Liver (tissue), 3 donors: ENCODE measurements around the gene HOXA4.

Experiments used
- RAD21 ChIP-seq, 2 donors: IDR thresholded peaks; 2 replicates each; pipeline ENCODE4 v1.6.1; 2016; ENCODE audit warnings: antibody characterized with exemption in 2 of 2, mild to moderate bottlenecking in 2 of 2
- YY1 ChIP-seq: IDR thresholded peaks from 2 replicates; pipeline ENCODE4 v1.6.1; 2016; ENCODE audit warnings: antibody characterized with exemption, mild to moderate bottlenecking
- TF ChIP-seq, protein P1 (sequence below): IDR thresholded peaks from 2 replicates; pipeline ENCODE4 v1.6.1; 2016; ENCODE audit warnings: antibody characterized with exemption
- TF ChIP-seq, protein P2 (sequence below): fragments of 150-350 bp; IDR thresholded peaks from 2 replicates; pipeline ENCODE4 v1.5.1; 2017; ENCODE audit warnings: improper control_type of control experiment, low read depth, low read length; ENCODE audit not compliant: missing input control
- donor health status: healthy.
- donor health status: healthy.

DNA sequence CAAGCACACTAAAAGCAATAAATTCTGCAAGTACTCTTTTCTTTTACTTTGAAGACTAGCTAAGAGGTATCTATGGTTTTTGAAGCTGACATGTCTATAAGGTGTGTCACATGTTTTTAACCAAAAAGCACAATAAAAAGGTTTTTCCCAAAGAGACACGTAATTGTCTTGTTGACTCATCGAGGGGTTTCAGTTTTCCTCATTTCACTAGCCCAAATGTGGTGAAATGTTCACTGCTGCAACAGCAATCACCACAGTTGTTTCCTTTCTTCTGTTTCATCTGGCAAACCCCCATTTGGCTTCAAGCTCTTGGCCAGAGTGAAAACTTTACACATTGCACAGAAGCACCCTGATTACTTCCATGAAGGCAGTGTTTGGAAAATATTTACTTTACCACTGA is 3.8 kb upstream of the HOXA4 start:
- TF ChIP-seq, protein P1, sequence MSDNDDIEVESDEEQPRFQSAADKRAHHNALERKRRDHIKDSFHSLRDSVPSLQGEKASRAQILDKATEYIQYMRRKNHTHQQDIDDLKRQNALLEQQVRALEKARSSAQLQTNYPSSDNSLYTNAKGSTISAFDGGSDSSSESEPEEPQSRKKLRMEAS: no peak
- TF ChIP-seq, protein P2, sequence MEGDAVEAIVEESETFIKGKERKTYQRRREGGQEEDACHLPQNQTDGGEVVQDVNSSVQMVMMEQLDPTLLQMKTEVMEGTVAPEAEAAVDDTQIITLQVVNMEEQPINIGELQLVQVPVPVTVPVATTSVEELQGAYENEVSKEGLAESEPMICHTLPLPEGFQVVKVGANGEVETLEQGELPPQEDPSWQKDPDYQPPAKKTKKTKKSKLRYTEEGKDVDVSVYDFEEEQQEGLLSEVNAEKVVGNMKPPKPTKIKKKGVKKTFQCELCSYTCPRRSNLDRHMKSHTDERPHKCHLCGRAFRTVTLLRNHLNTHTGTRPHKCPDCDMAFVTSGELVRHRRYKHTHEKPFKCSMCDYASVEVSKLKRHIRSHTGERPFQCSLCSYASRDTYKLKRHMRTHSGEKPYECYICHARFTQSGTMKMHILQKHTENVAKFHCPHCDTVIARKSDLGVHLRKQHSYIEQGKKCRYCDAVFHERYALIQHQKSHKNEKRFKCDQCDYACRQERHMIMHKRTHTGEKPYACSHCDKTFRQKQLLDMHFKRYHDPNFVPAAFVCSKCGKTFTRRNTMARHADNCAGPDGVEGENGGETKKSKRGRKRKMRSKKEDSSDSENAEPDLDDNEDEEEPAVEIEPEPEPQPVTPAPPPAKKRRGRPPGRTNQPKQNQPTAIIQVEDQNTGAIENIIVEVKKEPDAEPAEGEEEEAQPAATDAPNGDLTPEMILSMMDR: no peak
- TF ChIP-seq RAD21 (IDR thresholded peaks at IDR 0.05) (no peak), YY1 (no peak)
